ENCODE data around the gene DIAPH2. TPM values are rescaled to one million over a fixed set of nuclear protein-coding genes. Genes with fewer than 3 reads are reported as not detected.

DIAPH2 gene
- total and polyA plus RNA-seq, 9 of the 15 experiments (the other 6 are each of a cell fraction or from before 2014, with no cell fraction given): 0.01 to 0.18 (median 0.07) TPM; not detected in 1

DNA sequence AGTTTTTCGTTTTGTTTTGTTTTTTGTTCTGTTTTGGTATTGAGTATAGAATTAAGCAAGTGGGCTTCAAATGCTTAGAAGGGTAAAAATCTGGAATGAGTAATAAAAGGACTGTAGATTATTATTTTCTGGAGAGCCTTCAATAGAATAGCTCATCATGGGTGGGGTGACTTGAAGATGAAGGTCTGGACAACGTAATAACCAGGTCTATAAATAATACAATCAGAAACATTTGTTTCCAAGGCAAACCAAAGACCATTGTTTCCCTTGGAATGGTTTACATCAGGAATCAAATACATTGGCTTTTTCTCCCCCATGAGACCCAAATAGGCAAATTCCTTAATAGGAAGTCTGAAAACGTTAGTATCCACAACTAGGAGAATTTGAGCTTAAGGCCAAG, 920.6 kb downstream of the DIAPH2 start (continued):
- TF ChIP-seq, protein P1, sequence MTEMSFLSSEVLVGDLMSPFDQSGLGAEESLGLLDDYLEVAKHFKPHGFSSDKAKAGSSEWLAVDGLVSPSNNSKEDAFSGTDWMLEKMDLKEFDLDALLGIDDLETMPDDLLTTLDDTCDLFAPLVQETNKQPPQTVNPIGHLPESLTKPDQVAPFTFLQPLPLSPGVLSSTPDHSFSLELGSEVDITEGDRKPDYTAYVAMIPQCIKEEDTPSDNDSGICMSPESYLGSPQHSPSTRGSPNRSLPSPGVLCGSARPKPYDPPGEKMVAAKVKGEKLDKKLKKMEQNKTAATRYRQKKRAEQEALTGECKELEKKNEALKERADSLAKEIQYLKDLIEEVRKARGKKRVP (CRISPR knock-in tag; IDR thresholded peaks at IDR 0.05): no peak

DNA sequence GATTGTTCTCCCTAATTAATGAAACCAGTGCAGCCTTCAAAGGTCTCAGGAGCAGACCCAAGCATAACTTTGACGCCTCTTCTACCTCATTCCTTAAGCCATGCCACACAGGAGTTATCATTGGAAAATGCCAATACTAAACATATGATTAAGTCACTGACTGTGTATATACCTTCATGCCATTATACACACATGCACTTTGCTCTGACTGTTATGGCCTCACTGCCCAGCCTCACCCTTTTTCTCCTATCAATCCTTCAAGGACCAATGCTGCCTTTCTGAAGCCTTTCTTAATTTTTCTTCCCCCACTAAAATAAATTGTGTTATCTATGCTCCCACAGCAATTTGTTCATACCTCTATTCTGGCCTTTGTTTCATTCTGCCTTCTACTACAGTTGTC, 924.7 kb downstream of the DIAPH2 start:
- ChIA-PET POLR2A (no interaction called here), CTCF (ENCODE audit: low intra/inter-chr PET ratio) (no interaction called here)
- intact Hi-C loops (cut with micrococcal nuclease): no loop called here
- Histone ChIP-seq H4K20me1 (replicated peaks; ENCODE audit: control insufficient read depth, insufficient read depth, low read length) (no peaks in the 10 kb centered on the region), H3K4me1 (replicated peaks in 1 of 2; ENCODE audit: control insufficient read depth in 2 of 2, insufficient read depth in 2 of 2, low read length in 2 of 2) (no peaks in the 10 kb centered on the region), H3K9ac (ENCODE audit: insufficient read depth in 1 of 2, low read depth in 2 of 2, low read length in 2 of 2) (no peak overlapping the region), H3K9me1 (ENCODE audit: control insufficient read depth, insufficient read depth, low read length) (no peaks in the 10 kb centered on the region), H3K36me3 (ENCODE audit: control insufficient read depth, insufficient read depth, low read length) (no peaks in the 10 kb centered on the region), H3K9me3 (replicated peaks; ENCODE audit: control insufficient read depth, insufficient read depth, low read depth, low read length) (no peaks in the 10 kb centered on the region), H3K4me3 (no peak overlapping the region), H3K4me2 (ENCODE audit: insufficient read depth, low read length) (no peak overlapping the region), H3K27me3 (ENCODE audit: control insufficient read depth in 2 of 2, insufficient read depth in 2 of 2, low read length in 2 of 2) (no peaks in the 10 kb centered on the region), H2AFZ (ENCODE audit: low read depth, low read length) (no peak overlapping the region), H3K79me2 (ENCODE audit: control insufficient read depth, insufficient read depth, low read length) (no peaks in the 10 kb centered on the region), H3K27ac (ENCODE audit: extremely low read depth, low read depth, low read length) (no peak overlapping the region)
- DNase-seq (ENCODE audit: extremely low read depth in 1 of 4, low spot score in 3 of 4) (no peak), FAIRE-seq (no peak), ATAC-seq (no peak)
- BruUV-seq (replicated peaks): no TSS peak
- in situ Hi-C loops (cut with MboI): no loop called here
- TF ChIP-seq, protein P2, sequence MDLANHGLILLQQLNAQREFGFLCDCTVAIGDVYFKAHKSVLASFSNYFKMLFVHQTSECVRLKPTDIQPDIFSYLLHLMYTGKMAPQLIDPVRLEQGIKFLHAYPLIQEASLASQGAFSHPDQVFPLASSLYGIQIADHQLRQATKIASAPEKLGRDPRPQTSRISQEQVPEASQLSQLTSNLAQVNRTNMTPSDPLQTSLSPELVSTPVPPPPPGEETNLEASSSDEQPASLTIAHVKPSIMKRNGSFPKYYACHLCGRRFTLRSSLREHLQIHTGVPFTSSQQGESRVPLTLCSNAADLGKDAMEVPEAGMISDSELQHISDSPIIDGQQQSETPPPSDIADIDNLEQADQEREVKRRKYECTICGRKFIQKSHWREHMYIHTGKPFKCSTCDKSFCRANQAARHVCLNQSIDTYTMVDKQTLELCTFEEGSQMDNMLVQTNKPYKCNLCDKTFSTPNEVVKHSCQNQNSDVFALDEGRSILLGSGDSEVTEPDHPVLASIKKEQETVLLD (IDR thresholded peaks at IDR 0.05): no peak
- TF ChIP-seq, protein P3, sequence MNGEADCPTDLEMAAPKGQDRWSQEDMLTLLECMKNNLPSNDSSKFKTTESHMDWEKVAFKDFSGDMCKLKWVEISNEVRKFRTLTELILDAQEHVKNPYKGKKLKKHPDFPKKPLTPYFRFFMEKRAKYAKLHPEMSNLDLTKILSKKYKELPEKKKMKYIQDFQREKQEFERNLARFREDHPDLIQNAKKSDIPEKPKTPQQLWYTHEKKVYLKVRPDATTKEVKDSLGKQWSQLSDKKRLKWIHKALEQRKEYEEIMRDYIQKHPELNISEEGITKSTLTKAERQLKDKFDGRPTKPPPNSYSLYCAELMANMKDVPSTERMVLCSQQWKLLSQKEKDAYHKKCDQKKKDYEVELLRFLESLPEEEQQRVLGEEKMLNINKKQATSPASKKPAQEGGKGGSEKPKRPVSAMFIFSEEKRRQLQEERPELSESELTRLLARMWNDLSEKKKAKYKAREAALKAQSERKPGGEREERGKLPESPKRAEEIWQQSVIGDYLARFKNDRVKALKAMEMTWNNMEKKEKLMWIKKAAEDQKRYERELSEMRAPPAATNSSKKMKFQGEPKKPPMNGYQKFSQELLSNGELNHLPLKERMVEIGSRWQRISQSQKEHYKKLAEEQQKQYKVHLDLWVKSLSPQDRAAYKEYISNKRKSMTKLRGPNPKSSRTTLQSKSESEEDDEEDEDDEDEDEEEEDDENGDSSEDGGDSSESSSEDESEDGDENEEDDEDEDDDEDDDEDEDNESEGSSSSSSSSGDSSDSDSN (IDR thresholded peaks at IDR 0.05; ENCODE audit: borderline replicate concordance in 1 of 2, low read depth in 2 of 2, low read length in 2 of 2): no peak
- TF ChIP-seq ZNF696 (CRISPR knock-in tag; conservative IDR thresholded peaks at IDR 0.05): no peak
- TF ChIP-seq TSC22D4 (tag; IDR thresholded peaks at IDR 0.05): no peak
- WGBS (ENCODE audit: insufficient coverage, low coverage, missing lambda C conversion rate): 0% methylated on average over 1 of the region's 1 CpG
